HG03378 (cell line): ENCODE data around the gene ZNF467.

Experiments
- ATAC-seq: cut with Tn5 transposase; IDR thresholded peaks from one replicate; pipeline ENCODE4 v1.9.1; 2021; ENCODE audit warnings: mild to moderate bottlenecking, moderate library complexity; ENCODE audit not compliant: unreplicated experiment

Gene ZNF467

DNA sequence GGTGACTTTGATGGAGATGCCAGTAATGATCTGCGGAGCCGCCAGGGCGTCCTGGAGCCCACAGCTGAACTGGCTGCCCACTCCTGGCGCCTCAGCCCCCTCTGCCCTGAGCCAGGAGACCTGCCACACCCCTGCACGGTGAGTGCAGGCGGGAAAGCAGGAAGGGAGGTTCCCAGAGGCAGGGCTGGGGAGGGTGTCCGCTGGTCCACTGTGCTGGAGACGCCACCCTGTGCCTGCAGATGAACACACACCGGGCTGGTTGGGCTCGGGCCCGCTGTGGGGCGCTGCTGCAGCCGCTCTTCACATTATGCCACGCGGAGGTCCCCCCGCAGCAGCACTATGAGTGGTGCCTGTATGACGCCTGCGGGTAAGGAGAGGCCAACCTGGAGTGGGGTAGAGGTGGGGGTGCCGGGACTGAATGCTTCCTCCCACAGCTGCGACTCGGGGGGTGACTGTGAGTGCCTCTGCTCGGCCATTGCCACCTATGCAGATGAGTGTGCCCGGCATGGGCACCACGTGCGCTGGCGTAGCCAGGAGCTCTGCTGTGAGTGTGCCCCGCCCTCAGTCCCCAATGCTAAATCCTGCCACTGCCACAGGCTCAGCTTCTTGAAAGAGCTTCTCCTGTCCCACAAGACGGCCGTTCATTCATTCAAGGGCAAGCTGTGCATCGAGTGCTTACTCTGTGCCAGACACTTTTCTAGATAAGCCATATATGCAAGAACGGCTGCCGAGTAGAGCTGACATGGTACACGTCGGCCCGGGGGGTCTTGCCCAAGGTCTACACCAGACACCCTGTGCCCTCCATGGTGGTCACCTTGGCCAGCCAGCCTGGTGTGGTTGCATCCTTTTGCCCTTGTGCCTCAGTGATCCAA lies 14.3 kb upstream of the ZNF467 start:
- ATAC-seq: no peak

DNA sequence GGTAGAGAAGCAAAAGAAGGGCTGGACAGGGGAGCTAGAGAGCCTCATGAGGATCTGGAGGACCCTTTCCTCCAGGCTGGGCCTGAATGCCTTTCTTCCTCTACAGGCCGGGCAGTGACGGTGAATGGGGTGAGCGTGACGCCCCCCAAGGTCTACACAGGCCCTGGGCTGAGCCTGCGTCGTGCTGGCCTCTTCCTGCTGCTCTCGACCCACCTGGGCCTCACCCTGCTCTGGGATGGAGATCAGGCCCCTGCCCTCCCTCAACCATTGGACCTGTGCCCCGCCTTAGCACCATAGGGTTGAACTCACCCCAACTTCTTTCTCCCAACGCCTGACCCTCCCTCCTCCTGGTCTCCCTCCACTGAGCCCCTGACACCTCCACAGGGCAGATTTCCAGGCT lies 12.6 kb upstream of the ZNF467 start:
- no peak for ATAC-seq

DNA sequence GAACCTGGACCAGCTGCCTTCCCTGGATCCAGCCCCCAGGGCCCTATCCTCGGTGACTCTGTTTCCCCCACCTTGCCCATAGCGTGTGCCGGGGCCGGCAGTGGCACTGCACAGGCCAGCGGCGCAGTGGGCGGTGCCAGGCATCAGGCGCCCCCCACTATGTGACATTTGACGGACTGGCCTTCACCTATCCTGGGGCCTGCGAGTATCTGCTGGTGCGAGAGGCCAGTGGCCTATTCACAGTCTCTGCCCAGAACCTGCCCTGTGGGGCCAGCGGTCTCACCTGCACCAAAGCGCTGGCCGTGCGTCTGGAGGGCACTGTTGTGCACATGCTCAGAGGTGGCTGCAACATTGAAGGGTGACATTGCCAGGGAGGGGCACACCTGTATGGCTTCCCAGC lies 12.0 kb upstream of the ZNF467 start:
- no peak for ATAC-seq

DNA sequence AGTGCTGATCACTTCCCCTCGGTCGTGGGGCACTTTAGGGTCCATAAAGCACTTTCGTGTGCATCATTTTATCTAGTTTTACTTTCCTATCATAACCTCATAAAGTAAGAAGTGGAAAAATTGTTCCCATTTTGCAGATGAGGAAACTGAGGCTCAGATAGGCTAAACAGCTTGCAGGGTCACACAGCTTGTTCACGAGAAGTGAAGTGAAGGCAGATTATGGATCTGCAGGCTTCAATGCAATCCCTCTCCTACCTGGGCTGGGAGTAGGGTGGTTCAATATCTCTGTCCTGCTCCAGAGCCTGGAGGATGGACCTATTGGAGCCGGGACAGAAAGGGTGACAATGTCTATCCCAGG lies 10.8 kb upstream of the ZNF467 start:
- ATAC-seq: no peak

DNA sequence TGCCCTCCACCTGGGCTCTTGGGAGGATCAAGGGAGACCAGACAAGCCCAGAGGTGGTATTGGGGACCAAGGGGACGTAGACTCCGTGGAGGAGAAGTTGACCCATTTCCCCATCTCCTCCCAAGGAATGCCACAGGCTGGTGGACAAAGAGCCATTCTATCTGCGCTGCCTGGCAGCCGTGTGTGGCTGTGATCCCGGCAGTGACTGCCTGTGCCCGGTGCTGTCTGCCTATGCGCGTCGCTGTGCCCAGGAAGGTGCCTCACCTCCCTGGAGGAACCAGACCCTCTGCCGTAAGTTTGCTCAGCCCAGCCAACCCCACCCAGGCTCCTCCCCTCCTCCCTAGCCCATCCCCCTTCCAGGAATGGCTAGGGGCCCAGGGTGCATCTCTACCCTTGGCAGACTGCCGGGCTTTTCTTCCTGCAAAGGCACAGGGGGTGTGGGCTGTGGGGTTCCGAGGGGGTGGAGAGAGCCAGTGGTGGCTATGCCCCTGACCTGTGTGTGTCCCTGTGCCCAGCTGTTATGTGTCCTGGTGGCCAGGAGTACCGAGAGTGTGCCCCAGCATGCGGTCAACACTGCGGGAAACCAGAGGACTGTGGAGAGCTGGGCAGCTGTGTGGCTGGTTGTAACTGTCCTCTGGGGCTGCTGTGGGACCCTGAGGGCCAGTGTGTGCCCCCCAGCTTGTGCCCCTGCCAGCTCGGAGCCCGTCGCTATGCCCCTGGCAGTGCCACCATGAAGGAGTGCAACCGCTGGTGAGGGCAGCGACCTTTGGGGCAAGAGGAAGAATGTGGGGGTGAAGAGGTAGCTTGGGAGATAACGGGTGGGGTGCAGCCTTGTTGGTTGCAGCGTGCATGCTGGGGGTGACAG lies 10.2 kb upstream of the ZNF467 start:
- ATAC-seq: no peak

DNA sequence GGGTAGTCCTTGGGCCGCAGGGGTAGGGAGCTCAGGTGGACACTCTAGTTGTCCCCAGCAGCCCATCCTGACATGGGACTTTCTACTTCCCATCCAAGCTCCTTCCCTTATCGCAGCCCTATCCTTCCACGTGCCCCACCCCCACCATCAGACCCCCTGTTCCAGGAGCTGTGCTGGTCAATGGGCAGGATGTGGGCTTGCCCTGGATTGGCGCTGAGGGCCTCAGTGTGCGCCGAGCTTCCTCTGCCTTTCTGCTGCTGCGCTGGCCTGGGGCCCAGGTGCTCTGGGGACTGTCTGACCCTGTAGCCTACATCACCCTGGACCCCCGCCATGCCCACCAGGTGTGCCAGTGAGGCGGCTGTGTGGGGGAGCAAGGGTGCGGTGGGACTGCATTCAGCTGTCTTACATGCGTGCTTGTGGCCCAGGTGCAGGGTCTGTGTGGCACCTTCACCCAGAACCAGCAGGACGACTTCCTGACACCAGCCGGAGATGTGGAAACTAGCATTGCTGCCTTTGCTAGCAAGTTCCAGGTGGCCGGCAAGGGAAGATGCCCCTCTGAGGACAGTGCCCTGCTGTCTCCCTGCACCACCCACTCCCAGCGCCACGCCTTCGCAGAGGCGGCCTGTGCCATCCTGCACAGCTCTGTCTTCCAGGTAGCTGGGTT lies 9.4 kb upstream of the ZNF467 start:
- no peak for ATAC-seq

DNA sequence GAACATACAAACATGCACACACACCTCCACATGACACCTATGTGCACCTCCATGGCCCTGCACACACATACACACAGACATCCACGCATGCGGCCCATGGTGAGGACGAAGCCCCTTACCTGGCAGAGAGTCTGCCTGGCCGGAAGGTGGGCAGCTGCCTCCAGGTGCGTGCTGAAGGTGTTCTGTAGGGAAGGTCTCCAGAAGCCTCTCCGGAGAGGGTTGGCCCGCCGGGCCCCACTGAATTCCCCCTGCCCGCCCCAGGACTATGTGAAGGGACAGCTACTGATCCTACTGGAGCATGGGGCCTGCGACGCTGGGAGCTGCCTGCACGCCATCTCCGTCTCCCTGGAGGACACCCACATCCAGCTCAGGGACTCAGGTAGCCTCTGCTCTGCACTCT lies 8.5 kb upstream of the ZNF467 start:
- ATAC-seq: no peak

DNA sequence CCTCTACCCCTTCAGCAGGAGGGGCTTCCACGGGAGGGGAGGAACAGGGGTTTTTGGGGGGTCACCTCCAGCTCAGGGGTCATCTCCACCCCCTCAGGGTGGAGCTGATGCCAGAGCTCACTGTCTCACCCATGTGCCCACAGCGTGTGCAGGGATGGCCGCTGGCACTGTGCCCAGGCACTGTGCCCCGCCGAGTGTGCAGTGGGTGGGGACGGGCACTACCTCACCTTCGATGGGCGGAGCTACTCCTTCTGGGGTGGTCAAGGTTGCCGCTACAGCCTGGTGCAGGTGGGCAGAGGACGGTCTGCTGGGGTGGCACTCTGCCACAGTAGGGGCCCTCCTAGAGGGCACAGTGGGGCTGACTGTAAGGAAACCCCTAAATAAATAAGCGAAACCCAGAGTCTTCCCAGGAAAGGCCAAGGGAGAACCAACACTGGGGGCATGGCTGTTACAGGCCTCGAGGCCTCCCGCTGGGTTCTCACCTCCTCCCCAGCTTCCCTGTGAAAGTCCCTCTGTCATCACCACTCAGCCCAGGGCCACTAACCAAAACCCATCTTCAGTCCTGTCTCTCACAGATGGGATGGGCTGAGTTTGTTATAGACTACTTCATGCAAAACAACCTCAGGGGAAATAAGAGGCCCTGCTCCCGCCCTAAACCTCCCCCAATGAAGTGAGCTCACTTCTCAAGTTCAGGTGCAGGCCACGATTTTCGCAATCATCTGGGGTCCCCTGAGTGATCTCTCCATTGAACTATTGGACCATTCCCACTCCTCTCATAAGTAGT lies 7.4 kb upstream of the ZNF467 start:
- ATAC-seq: no peak

DNA sequence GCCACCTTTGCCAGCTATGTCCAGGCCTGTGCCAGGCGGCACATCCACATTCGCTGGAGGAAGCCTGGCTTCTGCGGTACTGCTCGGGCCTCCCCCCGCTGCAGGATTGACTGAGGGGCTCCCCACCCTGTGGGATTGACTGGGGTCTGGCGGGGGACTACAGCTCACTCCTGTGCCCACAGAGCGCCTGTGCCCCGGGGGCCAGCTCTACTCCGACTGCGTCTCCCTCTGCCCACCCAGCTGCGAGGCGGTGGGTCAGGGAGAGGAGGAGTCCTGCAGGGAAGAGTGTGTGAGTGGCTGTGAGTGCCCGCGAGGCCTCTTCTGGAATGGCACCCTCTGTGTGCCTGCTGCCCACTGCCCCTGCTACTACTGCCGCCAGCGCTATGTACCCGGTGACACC lies 6.7 kb upstream of the ZNF467 start:
- no peak for ATAC-seq

DNA sequence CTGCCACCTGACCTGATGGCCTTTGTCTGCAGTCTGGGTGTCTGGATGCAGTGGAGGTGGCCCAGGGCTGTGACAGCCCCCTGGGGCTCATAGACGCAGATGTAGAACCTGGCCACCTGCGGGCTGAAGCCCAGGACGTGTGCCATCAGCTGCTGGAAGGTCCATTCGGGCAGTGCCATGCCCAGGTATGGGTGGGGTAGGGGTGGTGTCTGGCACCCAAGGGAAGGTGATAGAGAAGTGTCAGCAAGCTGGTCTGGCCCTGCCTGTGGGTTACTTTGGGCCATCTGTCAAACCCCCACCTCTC lies 6.1 kb upstream of the ZNF467 start:
- ATAC-seq: no peak

DNA sequence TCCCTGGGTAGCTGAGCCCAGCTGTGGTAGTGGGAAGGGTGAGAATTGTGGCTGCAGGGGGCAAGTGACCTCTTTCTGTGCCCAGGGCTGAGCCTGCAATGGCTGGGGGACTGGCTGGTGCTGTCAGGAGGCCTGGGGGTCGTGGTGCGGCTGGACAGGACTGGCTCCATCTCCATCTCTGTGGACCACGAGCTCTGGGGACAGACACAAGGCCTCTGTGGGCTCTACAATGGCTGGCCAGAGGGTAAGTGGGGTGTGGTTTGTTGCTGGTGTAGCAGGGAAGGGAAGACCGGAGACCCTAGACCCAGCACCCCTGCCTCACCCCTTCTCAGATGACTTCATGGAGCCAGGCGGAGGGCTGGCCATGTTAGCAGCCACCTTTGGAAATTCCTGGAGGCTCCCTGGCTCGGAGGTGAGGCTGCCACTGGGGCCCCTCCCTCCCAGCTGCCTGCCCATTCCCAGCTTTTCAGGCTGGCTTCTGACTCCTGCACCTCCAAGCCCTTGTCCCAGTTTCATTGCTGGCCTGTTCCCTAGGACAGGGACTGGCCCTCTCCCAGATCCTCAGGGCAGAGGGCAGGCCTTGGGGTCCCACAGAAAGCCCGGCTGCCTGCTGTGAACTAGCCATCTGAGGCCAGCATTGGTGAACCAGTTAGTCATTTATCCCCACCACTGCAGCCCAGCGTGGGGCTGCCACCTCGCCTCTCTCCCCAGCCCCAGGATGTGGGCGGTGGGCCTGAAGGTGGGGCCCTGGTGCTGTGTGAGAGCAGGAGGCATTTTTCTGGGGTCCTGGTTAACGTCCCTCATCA lies 5.5 kb upstream of the ZNF467 start:
- ATAC-seq: no peak

DNA sequence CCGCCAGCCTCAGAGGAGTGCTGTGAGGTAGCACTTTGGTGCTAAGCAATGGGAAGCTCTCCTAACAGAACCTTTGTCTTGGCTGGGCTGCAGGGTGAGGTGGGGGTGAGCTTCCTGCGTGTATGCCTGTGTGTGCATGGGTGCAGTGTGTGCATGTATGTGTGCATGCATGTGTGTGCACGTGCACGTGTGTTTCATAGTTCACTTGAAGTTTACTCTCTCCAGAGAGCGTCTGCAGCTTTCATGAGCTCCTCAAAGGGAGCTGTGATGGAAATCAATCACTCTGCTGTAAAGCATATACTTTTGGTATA lies 4.9 kb upstream of the ZNF467 start:
- no peak for ATAC-seq

DNA sequence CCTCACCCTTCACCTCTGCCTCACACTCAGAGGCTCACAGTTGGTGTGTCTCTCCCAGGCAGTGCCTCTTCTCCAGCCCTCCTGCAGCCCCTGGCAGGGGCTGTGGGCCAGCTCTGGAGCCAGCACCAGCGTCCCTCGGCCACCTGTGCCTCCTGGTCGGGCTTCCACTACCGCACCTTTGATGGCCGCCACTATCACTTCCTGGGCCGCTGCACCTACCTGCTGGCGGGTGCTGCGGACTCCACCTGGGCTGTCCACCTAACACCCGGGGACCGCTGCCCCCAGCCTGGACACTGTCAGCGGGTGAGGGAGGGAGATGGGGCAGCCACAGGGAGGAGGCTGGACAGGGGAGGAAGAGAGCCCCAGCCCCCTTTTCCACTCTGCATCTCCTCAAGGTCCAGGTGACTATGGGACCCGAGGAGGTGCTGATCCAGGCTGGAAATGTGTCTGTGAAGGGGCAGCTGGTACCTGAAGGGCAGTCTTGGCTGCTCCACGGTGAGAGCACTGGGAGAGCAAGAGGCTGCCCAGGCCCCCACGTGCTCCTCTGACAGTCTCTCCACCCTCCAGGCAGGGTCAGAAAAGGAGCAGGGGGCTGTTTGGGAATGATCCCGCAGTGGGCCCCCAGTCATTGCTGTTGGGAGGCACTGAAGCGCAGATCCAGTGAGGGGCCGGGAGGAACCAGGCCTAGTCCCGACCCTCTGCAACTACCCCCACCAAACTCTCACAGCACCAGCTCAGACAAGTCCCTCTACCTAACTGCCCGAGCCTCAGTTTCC lies 4.4 kb upstream of the ZNF467 start:
- no peak for ATAC-seq

DNA sequence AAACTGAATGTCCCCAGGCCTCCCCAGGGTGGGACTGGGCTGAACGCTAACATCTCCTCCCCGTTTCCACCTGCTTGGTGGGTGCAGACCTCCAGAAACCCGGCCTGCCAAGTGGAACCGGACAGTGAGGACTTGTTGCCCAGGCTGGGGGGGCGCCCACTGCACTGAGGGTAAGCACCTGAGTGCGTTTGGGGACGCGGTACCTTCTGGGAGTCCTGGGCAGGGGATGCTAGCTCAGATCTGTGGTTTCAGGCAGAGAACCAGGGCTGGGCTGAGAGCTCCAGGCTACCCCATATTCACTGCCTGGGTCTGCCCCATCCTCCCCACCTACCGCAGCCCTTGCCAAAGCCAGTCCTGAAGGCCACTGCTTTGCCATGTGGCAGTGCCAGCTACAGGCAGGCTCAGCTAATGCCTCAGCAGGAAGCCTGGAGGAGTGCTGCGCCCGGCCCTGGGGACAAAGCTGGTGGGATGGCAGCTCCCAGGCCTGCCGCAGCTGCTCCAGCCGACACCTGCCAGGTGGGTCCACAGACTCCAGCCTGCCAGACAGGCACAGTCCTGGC lies 3.5 kb upstream of the ZNF467 start:
- no peak for ATAC-seq

DNA sequence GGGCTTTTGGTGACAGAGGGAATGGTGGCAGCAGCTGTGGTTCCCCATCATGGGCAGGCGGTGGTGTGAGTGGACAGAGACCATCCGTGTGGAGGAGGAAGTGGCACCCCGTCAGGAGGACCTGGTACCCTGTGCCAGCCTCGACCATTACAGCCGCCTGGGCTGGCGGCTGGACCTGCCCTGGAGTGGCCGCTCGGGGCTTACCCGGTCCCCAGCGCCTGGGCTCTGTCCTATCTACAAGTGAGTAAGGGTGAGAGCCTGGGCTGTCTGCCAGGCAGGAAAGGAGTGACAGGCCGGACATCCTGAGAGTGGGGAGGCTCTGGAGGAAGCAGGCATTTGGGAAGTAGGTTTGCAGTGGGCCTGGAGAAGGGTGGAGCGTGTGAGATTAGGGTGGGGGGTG lies 2.9 kb upstream of the ZNF467 start:
- ATAC-seq: no peak

DNA sequence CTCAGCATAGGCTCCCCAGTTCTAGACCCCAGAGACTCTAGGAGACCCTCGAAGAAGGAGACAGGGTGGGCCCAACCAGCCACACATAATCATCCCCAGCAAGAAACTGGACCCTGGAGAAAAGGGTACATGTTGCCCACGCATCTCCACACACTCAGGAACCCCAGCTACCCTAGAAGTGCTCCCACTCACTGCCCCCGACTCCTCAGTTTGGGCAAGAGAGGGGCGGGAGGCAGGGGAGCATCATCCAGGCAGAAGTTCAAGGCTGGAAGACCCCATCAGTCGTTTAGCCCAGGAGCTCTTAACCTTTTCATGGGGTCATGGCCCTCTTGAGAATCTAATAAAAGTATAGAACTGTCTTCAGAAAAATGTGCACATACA lies 1.8 kb upstream of the ZNF467 start:
- no peak for ATAC-seq

DNA sequence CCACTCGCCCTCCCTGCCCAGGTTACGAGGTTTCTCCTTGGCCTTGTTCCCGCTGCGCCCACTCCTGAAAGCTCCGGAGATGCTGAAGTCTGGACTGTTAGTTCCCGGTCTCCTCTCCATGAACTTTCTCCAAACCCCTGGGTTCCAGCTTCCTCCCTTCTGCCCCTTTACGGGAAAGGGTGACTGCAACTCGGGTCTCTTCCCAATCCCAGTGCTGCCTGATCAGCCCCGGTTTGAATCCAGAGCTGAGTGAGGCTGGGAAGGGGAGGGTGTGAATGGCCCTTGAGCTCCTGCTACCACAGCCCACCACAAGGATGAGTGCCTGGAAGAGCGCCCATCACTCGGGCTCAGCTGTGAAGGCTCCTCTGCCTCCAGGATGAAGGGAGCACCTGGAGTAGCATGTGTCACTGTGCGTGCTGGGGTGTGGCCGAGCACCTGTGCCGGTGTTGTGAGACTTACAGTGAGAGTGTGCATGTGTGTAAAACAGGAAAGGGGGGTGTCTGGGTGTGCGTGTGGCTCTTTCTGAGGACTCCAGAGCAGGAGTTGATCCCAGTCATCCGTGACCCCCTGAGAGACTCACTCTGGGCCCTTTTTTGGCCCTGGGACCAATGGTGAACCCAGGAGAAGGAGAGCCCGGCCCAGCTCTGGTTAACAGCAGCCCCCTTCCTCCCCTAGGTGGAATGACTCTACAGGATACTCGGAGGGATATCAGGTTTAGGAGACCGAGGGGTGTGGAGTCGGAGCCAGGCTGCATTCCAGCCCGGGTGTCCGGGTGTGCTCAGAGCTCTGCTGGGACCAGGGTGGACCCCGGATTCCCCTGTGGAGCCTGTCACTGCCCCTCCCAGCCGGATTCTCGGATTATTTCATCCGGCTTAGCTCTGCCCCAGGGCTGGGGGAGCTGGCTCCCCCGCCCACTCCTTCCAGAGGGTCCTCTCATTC lies 1.1 kb upstream of the ZNF467 start:
- no peak for ATAC-seq

DNA sequence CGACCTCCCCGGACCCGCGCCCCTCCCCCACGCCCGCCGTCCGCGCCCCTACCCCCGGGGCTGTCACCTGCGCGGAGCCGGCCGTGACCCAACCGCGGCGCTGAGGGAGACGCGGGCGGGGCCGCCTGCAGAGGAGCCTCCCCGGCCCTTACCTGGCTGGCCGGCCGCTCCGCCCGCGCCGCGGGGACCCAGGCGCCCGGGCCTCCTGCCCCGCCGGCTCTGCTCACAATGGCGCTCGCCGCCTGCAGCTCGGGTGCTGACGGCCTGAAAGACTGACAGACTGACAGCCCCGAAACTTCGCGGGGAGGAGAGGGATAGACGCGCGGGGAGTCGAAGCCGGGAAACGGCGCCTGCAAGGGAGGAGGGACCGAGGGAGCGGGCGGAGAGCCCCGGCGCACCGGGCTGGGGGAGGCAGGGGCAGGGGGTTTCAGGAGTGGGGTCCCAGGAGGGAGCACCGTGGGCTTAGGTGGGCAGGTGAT lies 393 bp downstream of the ZNF467 start:
- no peak for ATAC-seq
